Coronary artery (tissue), 2 donors: Measurements from ENCODE around the gene C11orf54.

ENCODE experiments used
- DNase-seq: peaks from one replicate; pipeline ENCODE4 v3.0.0-alpha.2; 2017; ENCODE audit warnings: low spot score
- H3K27ac ChIP-seq, 2 donors: fragments of 200-600 bp; sonication (generic); one replicate each; pipeline ENCODE4 v1.5.1; 2016 to 2019
- H3K4me3 ChIP-seq: fragments of 200-600 bp; sonication (generic); 2 replicates; pipeline ENCODE4 v1.5.1; 2016; ENCODE audit warnings: mild to moderate bottlenecking, moderate library complexity
- TF ChIP-seq, protein P1 (sequence below): fragments of 200-600 bp; sonication (generic); IDR thresholded peaks from one replicate; pipeline ENCODE4 v1.5.1; 2019; ENCODE audit warnings: antibody characterized with exemption

C11orf54 gene

GRCh38 chr11:93724089-93724488, 17.4 kb upstream of the C11orf54 start:
- Histone ChIP-seq H3K4me3 (no peak overlapping the region), H3K27ac (no peak overlapping the region)
- DNase-seq, result no peak
- TF ChIP-seq, protein P1, sequence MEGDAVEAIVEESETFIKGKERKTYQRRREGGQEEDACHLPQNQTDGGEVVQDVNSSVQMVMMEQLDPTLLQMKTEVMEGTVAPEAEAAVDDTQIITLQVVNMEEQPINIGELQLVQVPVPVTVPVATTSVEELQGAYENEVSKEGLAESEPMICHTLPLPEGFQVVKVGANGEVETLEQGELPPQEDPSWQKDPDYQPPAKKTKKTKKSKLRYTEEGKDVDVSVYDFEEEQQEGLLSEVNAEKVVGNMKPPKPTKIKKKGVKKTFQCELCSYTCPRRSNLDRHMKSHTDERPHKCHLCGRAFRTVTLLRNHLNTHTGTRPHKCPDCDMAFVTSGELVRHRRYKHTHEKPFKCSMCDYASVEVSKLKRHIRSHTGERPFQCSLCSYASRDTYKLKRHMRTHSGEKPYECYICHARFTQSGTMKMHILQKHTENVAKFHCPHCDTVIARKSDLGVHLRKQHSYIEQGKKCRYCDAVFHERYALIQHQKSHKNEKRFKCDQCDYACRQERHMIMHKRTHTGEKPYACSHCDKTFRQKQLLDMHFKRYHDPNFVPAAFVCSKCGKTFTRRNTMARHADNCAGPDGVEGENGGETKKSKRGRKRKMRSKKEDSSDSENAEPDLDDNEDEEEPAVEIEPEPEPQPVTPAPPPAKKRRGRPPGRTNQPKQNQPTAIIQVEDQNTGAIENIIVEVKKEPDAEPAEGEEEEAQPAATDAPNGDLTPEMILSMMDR, result no peak

DNA sequence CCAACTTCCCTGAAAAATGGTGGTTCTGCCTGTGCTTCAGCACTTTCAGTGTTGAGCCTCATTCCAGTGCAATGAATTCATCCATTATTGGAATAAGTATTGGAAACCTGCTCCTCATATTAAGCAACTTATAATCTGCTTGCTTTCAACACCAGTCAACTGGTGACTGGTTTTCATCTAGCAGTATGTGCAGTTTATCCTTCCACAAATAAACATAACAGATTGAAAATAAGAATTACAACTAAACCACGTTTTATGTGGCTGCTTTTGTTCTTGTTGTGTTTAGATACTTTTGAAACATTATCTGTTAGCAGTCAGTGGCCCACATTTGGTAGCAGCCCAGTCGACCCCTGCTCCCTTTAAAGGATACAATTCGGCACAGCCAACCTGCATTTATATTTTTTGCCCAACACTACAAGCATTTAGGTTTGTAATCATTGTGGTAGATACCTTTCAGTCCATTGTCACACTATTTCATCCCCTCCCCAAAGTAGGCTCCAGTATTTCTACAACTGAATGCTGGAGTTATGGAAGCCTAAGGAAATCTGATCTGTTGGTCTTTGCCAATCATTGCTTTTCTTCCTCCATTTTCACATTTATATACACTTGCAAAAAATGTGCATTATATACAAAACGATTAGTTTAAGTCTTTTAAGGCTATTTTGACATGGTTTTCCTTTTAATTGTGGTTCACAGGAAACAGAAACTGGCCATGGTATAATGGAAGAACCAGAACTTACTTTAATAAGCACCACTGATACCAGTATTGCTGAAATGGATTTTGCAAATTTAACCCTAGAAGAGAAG, 13.3 kb upstream of the C11orf54 start:
- Histone ChIP-seq H3K4me3 (no peak overlapping the region), H3K27ac (peak overlapping the region in 1 of 2 donors; percentile 24)
- DNase-seq, result no peak
- TF ChIP-seq, protein P1, result no peak

DNA sequence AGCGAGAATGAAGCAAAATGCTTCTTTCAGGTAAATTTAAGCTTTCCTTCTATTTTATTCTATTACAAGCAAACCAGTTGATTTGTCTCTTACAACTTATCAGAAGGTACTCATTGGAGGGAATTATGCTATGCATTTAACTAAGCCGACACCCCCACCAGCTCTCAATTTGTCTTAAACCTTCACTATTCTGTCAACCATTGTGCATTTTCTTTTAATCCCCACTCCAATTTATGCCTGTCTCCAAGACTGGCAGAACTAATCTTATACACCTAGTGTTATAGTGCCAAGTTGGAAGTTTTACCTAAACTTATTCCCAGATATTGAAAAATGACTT, 12.7 kb upstream of the C11orf54 start:
- TF ChIP-seq, protein P1, result no peak
- no peak for DNase-seq
- no peak overlapping the region for H3K27ac ChIP-seq
- H3K4me3 ChIP-seq, result no peak overlapping the region

DNA sequence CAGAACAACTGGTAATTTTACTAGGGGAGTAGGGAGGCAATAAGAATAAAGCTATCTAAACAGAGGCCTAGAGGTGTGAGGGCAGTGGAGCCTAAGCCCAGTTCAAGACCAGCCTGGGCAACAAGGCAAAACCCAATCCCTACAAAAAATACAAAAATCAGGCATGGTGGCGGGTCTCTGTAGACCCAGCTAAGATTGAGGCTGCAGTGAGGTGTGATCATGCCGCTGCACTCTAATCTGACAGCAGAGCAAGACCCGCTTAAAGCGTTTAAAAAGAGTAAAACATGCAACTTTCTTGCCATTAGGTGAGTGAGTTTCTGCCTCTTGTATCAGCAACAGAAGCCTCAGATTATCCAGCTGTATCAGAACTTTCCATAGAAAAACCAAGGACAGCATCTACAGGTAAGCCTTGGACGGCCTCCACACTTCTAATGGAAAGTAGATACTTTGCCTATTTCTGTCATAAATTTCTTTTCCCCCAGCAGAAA, 12.3 kb upstream of the C11orf54 start:
- H3K4me3 ChIP-seq, result no peak overlapping the region
- DNase-seq, result no peak
- H3K27ac ChIP-seq, result no peak overlapping the region
- TF ChIP-seq, protein P1, result no peak

DNA sequence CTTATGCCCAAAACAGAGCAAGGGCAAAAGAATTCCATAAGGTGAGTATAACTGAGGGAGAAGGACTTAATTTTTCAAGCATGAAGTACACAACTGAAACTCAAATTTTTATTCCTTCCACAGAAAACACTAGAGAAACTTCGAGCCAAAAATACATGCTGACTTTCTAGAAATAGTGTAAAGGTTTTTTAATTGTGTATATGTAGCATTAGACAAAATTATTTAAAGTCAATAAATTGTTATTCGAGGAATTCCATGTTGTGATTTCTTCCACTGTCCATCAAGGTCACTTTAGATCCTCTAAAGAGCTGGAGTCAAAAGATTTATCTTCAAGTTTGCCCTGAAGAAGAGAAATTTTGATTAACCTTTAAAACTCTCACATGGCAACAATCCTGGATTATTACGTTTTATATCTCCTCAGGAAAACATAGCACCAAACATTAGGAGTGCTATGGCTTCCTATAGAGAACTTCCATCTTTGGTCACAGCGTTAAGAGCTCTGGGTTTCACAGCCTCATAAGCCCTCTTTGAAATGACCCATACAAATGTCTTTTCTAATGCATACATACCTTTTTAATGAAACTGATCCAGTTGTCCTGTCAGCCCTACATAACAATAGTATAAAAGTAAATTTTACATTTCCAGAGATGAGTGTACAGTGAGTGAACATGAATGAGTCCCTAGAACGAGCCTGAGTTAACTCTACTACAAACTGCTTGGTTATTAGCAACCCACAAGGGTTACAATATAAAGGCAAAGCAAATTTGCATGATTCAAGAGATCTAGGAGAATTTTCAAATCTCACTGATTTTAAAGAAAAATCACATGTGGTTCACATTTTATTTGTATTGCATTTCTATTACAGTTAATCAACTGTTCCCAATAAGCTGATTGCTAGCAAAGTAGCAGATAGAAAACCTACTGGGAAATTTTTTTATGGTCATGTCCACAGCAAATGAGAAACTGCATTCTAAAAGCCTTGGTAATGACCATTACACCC, 11.1 kb upstream of the C11orf54 start:
- H3K27ac ChIP-seq, result no peak overlapping the region
- DNase-seq, result no peak
- TF ChIP-seq, protein P1, result no peak

GRCh38 chr11:93732237-93732892, 9.1 kb upstream of the C11orf54 start:
- no peak for DNase-seq
- Histone ChIP-seq H3K27ac (no peak overlapping the region), H3K4me3 (no peak overlapping the region)
- TF ChIP-seq, protein P1, result no peak

More for the DNA sequence above, 11.1 kb upstream of the C11orf54 start:
- no peak overlapping the region for H3K4me3 ChIP-seq
